Right kidney (tissue), 1 donor: ENCODE measurements around the gene EOMES.

Experiments used
- DNase-seq: peaks from one replicate; pipeline ENCODE4 v3.0.0-alpha.2; 2016

The EOMES gene

GRCh38 chr3:27680517-27681246, 41.4 kb downstream of the EOMES start:
- peak; percentile 55 for DNase-seq

- DNase-seq, result no peak
Observed at GRCh38 chr3:27679691-27680090, 42.4 kb downstream of the EOMES start.

- DNase-seq, result no peak
Observed at GRCh38 chr3:27678234-27678633, 43.9 kb downstream of the EOMES start.

DNA sequence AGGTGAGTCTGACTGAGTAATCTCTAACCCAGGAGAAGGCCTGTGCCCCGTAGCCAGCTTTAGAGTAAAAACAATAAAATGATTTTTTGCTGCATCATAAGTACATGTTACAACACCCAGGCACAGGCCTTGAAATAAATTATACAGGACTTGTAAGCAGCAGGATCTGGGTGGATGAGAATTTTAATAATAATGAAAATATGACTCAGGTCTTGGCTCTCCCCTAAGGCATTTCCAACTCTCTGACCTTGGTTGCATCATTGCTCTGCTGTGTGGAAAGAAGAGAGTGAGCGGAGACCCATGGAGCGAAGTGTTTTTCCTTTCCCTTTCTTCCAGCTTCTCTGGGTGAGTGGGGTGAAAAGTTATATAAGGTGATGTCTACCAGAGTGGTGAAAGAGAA, 44.6 kb downstream of the EOMES start:
- DNase-seq, result no peak

DNA sequence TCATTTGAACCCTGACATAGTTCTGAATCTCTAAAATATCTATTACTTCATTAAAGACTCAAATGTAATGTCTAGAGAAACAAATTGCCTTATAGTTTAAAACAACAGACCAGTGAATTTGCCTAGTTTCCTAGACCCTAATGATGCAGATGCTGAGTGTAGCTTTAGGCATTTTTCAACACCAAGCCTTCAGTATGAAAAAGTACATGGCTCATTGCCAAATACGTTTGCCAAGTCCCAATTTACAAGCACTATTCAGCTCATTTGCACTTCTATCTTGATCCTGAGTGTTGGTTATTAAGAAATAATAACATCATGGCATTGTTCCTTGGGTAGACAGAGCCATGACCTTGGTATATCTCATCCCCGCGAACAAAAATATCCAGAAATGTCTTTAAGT, 46.8 kb downstream of the EOMES start:
- no peak for DNase-seq

GRCh38 chr3:27673701-27674100, 48.4 kb downstream of the EOMES start:
- DNase-seq, result no peak

- no peak for DNase-seq
Observed at GRCh38 chr3:27671101-27671500, 51.0 kb downstream of the EOMES start.

DNA sequence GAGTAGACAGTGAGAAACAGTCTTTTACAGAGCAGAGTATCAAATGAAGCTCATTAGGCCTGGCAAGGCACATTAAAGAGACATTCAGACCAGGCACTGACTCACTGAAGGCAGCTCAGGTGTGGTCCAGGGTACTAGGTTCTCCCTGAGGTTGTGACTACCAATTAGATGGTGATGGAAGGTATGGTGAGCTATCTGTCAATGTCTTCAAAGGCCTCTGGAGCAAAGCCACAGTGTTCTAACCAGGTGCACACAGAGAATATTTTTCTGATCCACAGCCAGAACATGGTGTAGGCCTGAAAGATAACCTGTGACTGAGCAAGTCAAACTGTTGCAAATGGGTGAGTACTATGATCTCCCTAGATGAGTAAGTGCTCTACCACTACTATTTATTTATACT, 51.5 kb downstream of the EOMES start:
- DNase-seq, result no peak

DNA sequence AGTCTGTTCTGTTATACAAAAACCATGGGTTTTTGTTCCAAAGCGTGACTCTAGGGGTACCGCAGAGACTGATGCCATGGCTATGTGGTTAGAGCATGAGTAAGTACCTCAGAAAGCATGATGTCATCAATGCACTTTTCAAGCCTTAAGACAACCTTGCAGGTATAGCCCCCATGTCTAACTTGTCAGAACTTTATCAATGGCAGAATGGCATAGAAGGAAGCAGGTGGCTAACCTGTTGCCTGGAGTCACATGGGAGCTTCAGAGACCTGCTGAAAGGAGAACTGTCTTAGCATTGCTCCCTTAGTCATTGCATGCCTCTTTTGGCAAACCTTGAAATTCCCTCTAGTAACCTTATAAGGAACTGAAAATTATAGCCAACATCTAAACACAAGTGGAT, 52.5 kb downstream of the EOMES start:
- DNase-seq, result no peak

GRCh38 chr3:27667751-27668150, 54.4 kb downstream of the EOMES start:
- DNase-seq, result no peak

DNA sequence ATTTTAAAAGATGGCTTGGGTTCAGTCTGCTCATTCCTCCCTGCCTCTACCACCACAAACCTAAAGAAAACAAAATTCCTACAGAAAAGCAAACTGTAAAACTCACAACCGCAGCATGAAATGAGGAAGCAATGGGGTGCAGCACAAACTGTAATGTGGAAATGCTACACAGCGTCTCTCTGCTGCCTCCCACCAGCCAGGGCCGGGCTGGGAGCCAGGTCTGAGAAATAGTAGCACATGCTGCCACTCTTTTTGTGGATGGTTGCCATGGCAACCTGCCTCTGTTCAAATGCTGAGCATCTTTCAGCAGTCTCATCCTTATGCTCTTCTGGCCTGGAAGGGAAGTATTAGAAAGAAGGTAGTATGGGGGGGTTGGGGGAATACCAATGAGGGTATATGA, 55.4 kb downstream of the EOMES start:
- peak; percentile 20 for DNase-seq

GRCh38 chr3:27666272-27666671, 55.9 kb downstream of the EOMES start:
- DNase-seq, result no peak
